ENCODE results near the gene PXDN. TPM values are rescaled to one million over a fixed set of nuclear protein-coding genes. Genes with fewer than 3 reads are reported as not detected.

Gene PXDN
- total and polyA plus RNA-seq, 8 donors = 3.3 to 71.6 (median 28.0) TPM

DNA sequence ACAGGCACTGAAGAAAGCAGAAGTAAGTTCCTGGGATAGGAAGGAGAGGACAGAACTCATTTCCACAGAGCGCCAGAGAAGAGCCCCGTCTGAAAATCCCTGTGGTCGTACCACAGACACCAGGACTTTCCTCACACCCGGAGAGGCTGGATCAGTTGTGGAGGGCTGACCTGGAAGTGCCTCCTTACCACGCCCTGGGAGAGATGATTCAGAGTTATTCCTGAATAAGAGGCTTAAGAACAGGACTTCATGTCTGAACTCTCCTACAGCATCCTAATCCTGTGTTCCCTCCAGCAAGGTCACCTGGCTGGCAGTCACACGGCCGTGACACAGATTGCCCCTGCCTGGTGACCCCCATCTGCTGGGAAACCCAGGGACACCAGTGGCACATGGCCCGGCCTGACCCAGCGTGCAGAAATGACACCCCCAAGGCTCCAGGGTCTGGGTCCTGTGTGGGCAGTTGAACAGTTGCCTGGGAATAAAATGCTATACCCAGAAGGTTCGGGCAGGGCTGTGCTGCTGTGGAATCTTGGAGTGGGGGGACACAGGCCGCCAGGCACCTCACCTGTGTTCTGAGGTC, 105.9 kb downstream of the PXDN start:
- H3K9me3 ChIP-seq = no peaks in the 10 kb centered on the region
- H3K36me3 ChIP-seq = peaks cover 3 to 70% (median 54%) of the 10 kb centered on the region in 4 donors
- no peak overlapping the region for H3K27ac ChIP-seq
- DNase-seq = no peak
- WGBS, 5 donors = 62 to 72% (median 68%) methylated on average over 9 to 11 of the region's 11 CpGs
- TF ChIP-seq EP300 (IDR thresholded peaks at IDR 0.05) (no peak), POLR2AphosphoS5 (IDR thresholded peaks at IDR 0.05) (no peak)
- no peak overlapping the region for H3K4me3 ChIP-seq
- H3K4me1 ChIP-seq = no peaks in the 10 kb centered on the region
- intact Hi-C loops (cut with DNase I; ENCODE audit: low total_unique reads) = no loop called here
- no peaks in the 10 kb centered on the region for H3K27me3 ChIP-seq

DNA sequence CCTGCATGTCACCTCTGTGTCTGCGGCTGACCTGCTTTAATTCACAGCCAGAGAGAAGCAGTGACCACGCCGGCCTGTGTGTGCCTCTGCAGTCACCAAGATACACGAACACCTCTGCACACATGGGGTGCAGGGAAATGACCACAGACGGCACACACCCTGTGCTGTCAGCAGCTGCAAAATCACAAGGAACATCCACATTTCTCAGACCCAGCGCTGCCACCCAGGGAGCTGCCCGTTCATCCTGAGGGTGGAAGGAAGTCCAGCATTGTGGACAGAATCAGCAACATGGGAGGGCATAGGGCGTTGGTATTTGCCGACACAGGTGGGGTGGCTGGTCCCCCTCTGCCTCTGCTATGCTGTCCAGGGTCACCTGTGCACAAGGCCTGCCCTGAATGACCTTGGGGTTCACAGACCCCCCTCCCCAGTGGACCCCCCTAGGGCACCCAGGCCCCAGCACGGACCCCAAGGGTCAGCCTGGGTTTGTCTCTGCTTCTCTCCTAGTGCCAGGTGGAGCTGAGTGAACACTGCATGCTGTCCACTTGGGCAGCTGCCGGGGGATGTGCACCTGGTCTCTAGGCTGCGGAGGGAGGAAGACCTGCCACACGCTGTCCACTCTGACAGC, 107.4 kb downstream of the PXDN start:
- H3K27me3 ChIP-seq = no peaks in the 10 kb centered on the region
- DNase-seq = no peak
- peaks cover 3 to 67% (median 49%) of the 10 kb centered on the region in 4 donors for H3K36me3 ChIP-seq
- H3K27ac ChIP-seq = no peak overlapping the region
- no peak overlapping the region for H3K4me3 ChIP-seq
- intact Hi-C loops (cut with DNase I; ENCODE audit: low total_unique reads) = no loop called here
- no peaks in the 10 kb centered on the region for H3K9me3 ChIP-seq
- no peaks in the 10 kb centered on the region for H3K4me1 ChIP-seq
- WGBS, 5 donors = 61 to 79% (median 66%) methylated on average over 8 to 13 of the region's 13 CpGs
- TF ChIP-seq POLR2AphosphoS5 (IDR thresholded peaks at IDR 0.05) = no peak
- TF ChIP-seq, protein P1, sequence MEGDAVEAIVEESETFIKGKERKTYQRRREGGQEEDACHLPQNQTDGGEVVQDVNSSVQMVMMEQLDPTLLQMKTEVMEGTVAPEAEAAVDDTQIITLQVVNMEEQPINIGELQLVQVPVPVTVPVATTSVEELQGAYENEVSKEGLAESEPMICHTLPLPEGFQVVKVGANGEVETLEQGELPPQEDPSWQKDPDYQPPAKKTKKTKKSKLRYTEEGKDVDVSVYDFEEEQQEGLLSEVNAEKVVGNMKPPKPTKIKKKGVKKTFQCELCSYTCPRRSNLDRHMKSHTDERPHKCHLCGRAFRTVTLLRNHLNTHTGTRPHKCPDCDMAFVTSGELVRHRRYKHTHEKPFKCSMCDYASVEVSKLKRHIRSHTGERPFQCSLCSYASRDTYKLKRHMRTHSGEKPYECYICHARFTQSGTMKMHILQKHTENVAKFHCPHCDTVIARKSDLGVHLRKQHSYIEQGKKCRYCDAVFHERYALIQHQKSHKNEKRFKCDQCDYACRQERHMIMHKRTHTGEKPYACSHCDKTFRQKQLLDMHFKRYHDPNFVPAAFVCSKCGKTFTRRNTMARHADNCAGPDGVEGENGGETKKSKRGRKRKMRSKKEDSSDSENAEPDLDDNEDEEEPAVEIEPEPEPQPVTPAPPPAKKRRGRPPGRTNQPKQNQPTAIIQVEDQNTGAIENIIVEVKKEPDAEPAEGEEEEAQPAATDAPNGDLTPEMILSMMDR (IDR thresholded peaks at IDR 0.05) = no peak
- TF ChIP-seq POLR2A (IDR thresholded peaks at IDR 0.05) = no peak
- TF ChIP-seq EP300 (IDR thresholded peaks at IDR 0.05) = no peak

DNA sequence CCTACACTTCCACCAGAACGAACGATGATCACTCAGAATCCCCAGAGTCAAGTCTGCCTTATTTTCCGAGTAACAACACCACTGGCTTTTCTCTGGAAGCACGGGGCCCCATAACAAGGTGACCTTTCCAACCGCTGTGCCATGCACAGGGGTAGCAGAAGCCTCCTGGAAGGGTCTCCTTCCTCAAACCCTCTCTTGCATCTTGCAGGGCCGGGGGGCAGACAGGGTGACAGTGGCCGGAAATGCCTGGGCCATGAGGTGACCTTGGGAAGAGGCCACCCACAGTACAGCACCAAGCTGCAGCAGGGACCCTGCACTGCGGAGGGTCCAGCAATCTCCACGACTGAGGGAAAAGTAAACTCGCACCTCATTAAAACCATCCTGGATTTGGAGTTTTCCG, 108.5 kb downstream of the PXDN start:
- TF ChIP-seq, protein P1 (IDR thresholded peaks at IDR 0.05) = no peak
- no peak for TF ChIP-seq EP300 (IDR thresholded peaks at IDR 0.05)
- TF ChIP-seq POLR2A (IDR thresholded peaks at IDR 0.05) = no peak
- no peak for TF ChIP-seq POLR2AphosphoS5 (IDR thresholded peaks at IDR 0.05)
- H3K4me3 ChIP-seq = no peak overlapping the region
- intact Hi-C loops (cut with DNase I; ENCODE audit: low total_unique reads) = no loop called here
- no peaks in the 10 kb centered on the region for H3K4me1 ChIP-seq
- WGBS, 5 donors = 85 to 92% (median 87%) methylated on average over 11 of the region's 11 CpGs
- no peaks in the 10 kb centered on the region for H3K27me3 ChIP-seq
- H3K27ac ChIP-seq = no peak overlapping the region
- peak in 1 of 2 donors; percentile 17 for DNase-seq
- no peaks in the 10 kb centered on the region for H3K9me3 ChIP-seq
- peaks cover 3 to 72% (median 49%) of the 10 kb centered on the region in 4 donors for H3K36me3 ChIP-seq

DNA sequence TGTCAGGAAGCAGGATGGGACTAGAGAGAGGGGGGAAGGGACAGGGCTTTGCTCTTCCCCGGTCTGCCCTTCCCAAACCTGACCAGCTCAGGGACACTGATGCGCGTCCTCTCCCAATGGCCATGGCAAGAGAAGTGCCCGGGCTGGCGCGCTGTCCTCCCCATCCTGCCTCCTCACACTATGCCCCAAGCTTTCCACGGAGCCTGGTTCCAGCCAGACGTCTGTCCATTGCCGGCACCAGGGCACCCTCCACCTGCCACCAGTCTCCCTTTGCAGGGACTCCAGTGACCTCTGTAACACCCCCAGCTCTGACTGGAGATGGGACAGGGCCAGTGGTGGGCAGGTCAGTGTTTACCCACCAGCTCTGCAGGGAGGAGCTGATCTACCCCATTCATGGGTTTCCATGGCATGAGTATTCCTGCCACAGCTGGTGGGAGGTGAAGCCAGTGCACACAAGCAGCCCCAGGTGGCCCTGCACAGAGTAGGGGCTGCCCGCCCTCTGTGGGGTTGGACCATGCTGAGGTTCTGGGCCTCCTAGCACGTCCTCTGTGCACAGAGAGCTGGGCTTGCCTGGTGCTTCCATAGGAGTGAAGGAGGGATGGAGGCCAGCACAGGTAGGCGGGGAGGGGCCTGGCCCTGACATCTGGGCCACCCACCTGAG, 109.5 kb downstream of the PXDN start:
- TF ChIP-seq, protein P1 (IDR thresholded peaks at IDR 0.05) = no peak
- TF ChIP-seq EP300 (IDR thresholded peaks at IDR 0.05) (no peak), POLR2AphosphoS5 (IDR thresholded peaks at IDR 0.05) (no peak), POLR2A (IDR thresholded peaks at IDR 0.05) (no peak)
- WGBS, 5 donors = 88 to 92% (median 91%) methylated on average over 6 to 12 of the region's 12 CpGs
- Histone ChIP-seq H3K36me3 (peaks cover 3 to 76% (median 49%) of the 10 kb centered on the region in 4 donors), H3K27ac (no peak overlapping the region), H3K4me1 (no peaks in the 10 kb centered on the region), H3K9me3 (no peaks in the 10 kb centered on the region), H3K27me3 (no peaks in the 10 kb centered on the region), H3K4me3 (no peak overlapping the region)
- peak in 1 of 2 donors; percentile 19 for DNase-seq
- intact Hi-C loops (cut with DNase I; ENCODE audit: low total_unique reads) = no loop called here

Data from stomach (tissue), 9 donors.